Measurements from ENCODE around the gene CNPY4. TPM values are rescaled to one million over a fixed set of nuclear protein-coding genes. Genes with fewer than 3 reads are reported as not detected.

The CNPY4 gene
- polyA plus RNA-seq, 1 donor from 2014 or later: 35.8 TPM

DNA sequence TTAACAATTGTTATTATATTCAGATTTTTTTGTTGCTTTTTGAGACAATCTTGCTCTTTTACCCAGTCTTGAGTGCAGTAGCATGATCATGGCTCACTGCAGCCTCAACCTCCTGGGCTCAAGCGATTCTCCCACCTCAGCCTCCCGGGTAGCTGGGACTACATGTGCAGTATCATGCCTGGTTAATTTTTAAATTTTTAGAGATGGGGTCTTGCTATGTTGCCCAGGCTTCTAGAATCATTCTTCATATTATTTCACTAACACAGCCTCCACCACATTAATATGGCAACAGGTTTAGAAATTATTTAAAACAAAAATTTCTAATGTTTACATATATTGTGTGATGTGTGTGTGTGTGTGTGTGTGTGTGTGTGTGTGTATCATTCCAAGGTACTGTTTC is 27.8 kb downstream of the CNPY4 start:
- Histone ChIP-seq H3K9me2 (ENCODE audit: insufficient read depth, low read length) (no peaks in the 10 kb centered on the region), H3K79me2 (replicated peaks; ENCODE audit: insufficient read depth, low read length) (peaks cover 14% of the 10 kb centered on the region), H3K36me3 (ENCODE audit: insufficient read depth, low read length) (no peaks in the 10 kb centered on the region), H2AFZ (ENCODE audit: low read depth, low read length) (no peak overlapping the region), H3K27ac (ENCODE audit: low read length) (no peak overlapping the region), H3F3A (ENCODE audit: insufficient read depth, low read length, poor library complexity, severe bottlenecking) (no peaks in the 10 kb centered on the region), H3K4me3 (ENCODE audit: low read length) (no peak overlapping the region), H3K4me2 (ENCODE audit: low read length) (no peak overlapping the region), H4K20me1 (ENCODE audit: insufficient read depth) (no peaks in the 10 kb centered on the region), H3K9ac (ENCODE audit: low read length) (no peak overlapping the region), H3K9me3 (ENCODE audit: low read length) (no peaks in the 10 kb centered on the region), H3K27me3 (ENCODE audit: insufficient read depth, low read depth, low read length) (no peaks in the 10 kb centered on the region)
- TF ChIP-seq TAF1 (IDR thresholded peaks at IDR 0.05; ENCODE audit: low read depth) (no peak), EZH2 (IDR thresholded peaks at IDR 0.05; ENCODE audit: borderline replicate concordance, insufficient read depth, low read length, poor library complexity, severe bottlenecking) (no peak), CTCF (IDR thresholded peaks at IDR 0.05; ENCODE audit: poor library complexity, severe bottlenecking) (no peak), REST (IDR thresholded peaks at IDR 0.05; ENCODE audit: borderline replicate concordance) (no peak), POLR2AphosphoS5 (IDR thresholded peaks at IDR 0.05) (no peak), EP300 (conservative IDR thresholded peaks at IDR 0.05; ENCODE audit: poor library complexity, severe bottlenecking) (no peak), MXI1 (conservative IDR thresholded peaks at IDR 0.05; ENCODE audit: poor library complexity, severe bottlenecking) (no peak), SMC3 (conservative IDR thresholded peaks at IDR 0.05; ENCODE audit: poor library complexity) (no peak), RAD21 (conservative IDR thresholded peaks at IDR 0.05) (no peak)

DNA sequence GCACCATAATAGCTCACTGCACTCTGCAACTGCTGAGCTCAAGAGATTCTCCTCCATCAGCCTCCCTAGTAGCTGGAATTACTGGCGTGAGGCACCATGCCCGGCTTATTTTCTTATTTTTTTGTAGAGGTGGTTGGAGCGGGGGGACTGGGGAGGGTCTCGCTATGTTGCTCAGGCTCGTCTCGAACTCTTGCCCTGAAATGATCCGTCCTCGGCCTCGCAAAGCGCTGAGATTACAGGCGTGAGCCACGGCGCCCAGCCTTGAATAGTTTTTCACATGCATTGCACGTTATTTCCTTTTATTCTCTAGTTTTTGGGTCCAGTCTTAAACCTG is 28.8 kb downstream of the CNPY4 start:
- no peaks in the 10 kb centered on the region for H4K20me1 ChIP-seq (ENCODE audit: insufficient read depth)
- no peaks in the 10 kb centered on the region for H3K36me3 ChIP-seq (ENCODE audit: insufficient read depth, low read length)
- H3K27ac ChIP-seq (ENCODE audit: low read length): peak overlapping the region; percentile 92

More for the DNA sequence above, 28.8 kb downstream of the CNPY4 start:
- H3K4me2 ChIP-seq (ENCODE audit: low read length): peak overlapping the region; percentile 42
- H3K27me3 ChIP-seq (ENCODE audit: insufficient read depth, low read depth, low read length): no peaks in the 10 kb centered on the region
- no peaks in the 10 kb centered on the region for H3K9me2 ChIP-seq (ENCODE audit: insufficient read depth, low read length)
- peak overlapping the region; percentile 90 for H3K4me3 ChIP-seq (ENCODE audit: low read length)
- H3F3A ChIP-seq (ENCODE audit: insufficient read depth, low read length, poor library complexity, severe bottlenecking): no peaks in the 10 kb centered on the region
- H3K9ac ChIP-seq (ENCODE audit: low read length): peak overlapping the region; percentile 68
- peaks cover 14% of the 10 kb centered on the region for H3K79me2 ChIP-seq (replicated peaks; ENCODE audit: insufficient read depth, low read length)
- peak overlapping the region; percentile 97 for H2AFZ ChIP-seq (ENCODE audit: low read depth, low read length)
- TF ChIP-seq TAF1 (IDR thresholded peaks at IDR 0.05; ENCODE audit: low read depth) (no peak), EZH2 (IDR thresholded peaks at IDR 0.05; ENCODE audit: borderline replicate concordance, insufficient read depth, low read length, poor library complexity, severe bottlenecking) (no peak), RAD21 (conservative IDR thresholded peaks at IDR 0.05) (no peak)
- H3K9me3 ChIP-seq (ENCODE audit: low read length): no peaks in the 10 kb centered on the region
